Lower leg skin (tissue), 3 donors: ENCODE data around the gene CATSPER1.

ENCODE experiments used
- POLR2A ChIP-seq, 2 donors: fragments of 450-650 bp; IDR thresholded peaks; one replicate each; pipeline ENCODE4 v1.6.1; 2016 to 2017; ENCODE audit warnings: antibody characterized with exemption in 2 of 2, mild to moderate bottlenecking in 1 of 2, moderate library complexity in 1 of 2
- TF ChIP-seq, protein P1 (sequence below), 3 donors: fragments of 450-650 bp; IDR thresholded peaks; one replicate each; pipeline ENCODE4 v1.5.1; 2016; ENCODE audit warnings: antibody characterized with exemption in 3 of 3, mild to moderate bottlenecking in 3 of 3, moderate library complexity in 2 of 3

DNA sequence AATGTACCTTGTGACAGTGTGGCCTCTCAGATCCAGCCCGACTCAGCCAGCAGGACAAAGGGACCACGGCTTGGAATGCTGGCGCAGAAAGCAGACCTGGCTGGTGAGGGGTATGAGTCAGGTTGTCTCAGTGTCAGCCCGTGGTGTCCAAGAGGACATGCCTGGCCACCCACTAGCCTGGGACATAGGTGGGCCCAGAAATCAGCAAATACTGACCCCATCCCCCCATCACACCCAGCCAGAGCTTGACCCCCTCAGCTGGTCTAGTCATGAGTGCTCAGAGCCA lies 19.4 kb downstream of the CATSPER1 start:
- TF ChIP-seq, protein P1, sequence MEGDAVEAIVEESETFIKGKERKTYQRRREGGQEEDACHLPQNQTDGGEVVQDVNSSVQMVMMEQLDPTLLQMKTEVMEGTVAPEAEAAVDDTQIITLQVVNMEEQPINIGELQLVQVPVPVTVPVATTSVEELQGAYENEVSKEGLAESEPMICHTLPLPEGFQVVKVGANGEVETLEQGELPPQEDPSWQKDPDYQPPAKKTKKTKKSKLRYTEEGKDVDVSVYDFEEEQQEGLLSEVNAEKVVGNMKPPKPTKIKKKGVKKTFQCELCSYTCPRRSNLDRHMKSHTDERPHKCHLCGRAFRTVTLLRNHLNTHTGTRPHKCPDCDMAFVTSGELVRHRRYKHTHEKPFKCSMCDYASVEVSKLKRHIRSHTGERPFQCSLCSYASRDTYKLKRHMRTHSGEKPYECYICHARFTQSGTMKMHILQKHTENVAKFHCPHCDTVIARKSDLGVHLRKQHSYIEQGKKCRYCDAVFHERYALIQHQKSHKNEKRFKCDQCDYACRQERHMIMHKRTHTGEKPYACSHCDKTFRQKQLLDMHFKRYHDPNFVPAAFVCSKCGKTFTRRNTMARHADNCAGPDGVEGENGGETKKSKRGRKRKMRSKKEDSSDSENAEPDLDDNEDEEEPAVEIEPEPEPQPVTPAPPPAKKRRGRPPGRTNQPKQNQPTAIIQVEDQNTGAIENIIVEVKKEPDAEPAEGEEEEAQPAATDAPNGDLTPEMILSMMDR (IDR thresholded peaks at IDR 0.05): no peak
- TF ChIP-seq POLR2A (IDR thresholded peaks at IDR 0.05): no peak
